GM18517 (cell line): ENCODE data around the gene DIAPH2.

Source experiments
- ATAC-seq: cut with Tn5 transposase; IDR thresholded peaks from one replicate; pipeline ENCODE4 v1.9.1; 2021; ENCODE audit warnings: mild to moderate bottlenecking, moderate library complexity; ENCODE audit not compliant: unreplicated experiment

Gene DIAPH2

GRCh38 chrX:97529536-97530200 is 845.0 kb downstream of the DIAPH2 start:
- no peak for ATAC-seq

GRCh38 chrX:97531825-97532224 is 847.2 kb downstream of the DIAPH2 start:
- ATAC-seq = no peak

GRCh38 chrX:97538745-97539144 is 854.1 kb downstream of the DIAPH2 start:
- no peak for ATAC-seq

- ATAC-seq = no peak
These were observed 855.4 kb downstream of the DIAPH2 start for GRCh38 chrX:97539970-97540519.

GRCh38 chrX:97547877-97548578 is 863.4 kb downstream of the DIAPH2 start:
- ATAC-seq = no peak

- no peak for ATAC-seq
These were observed 867.2 kb downstream of the DIAPH2 start for GRCh38 chrX:97551821-97552220.

GRCh38 chrX:97553833-97554232 is 869.2 kb downstream of the DIAPH2 start:
- no peak for ATAC-seq

GRCh38 chrX:97556359-97556758 is 871.7 kb downstream of the DIAPH2 start:
- no peak for ATAC-seq

GRCh38 chrX:97563531-97564133 is 879.0 kb downstream of the DIAPH2 start:
- ATAC-seq = peak; percentile 99

- ATAC-seq = no peak
These were observed 879.9 kb downstream of the DIAPH2 start for GRCh38 chrX:97564496-97564895.

GRCh38 chrX:97587171-97587570 is 902.5 kb downstream of the DIAPH2 start:
- no peak for ATAC-seq

GRCh38 chrX:97594646-97595224 is 910.1 kb downstream of the DIAPH2 start:
- ATAC-seq = no peak

- ATAC-seq = no peak
These were observed 913.3 kb downstream of the DIAPH2 start for GRCh38 chrX:97597954-97598353.

- no peak for ATAC-seq
These were observed 918.0 kb downstream of the DIAPH2 start for GRCh38 chrX:97602465-97603258.

- no peak for ATAC-seq
These were observed 920.6 kb downstream of the DIAPH2 start for GRCh38 chrX:97605271-97605670.

GRCh38 chrX:97609357-97609756 is 924.7 kb downstream of the DIAPH2 start:
- ATAC-seq = no peak

- no peak for ATAC-seq
These were observed 925.3 kb downstream of the DIAPH2 start for GRCh38 chrX:97609938-97610337.

GRCh38 chrX:97616883-97617530 is 932.4 kb downstream of the DIAPH2 start:
- ATAC-seq = peak; percentile 81

GRCh38 chrX:97619499-97619898 is 934.9 kb downstream of the DIAPH2 start:
- no peak for ATAC-seq

GRCh38 chrX:97622111-97622510 is 937.5 kb downstream of the DIAPH2 start:
- ATAC-seq = no peak
